ENCODE measurements around the gene BECN2. TPM values are rescaled to one million over a fixed set of nuclear protein-coding genes. Genes with fewer than 3 reads are reported as not detected.

The BECN2 gene
- total and polyA plus RNA-seq, 7 donors: not detected

GRCh38 chr1:241939798-241940197 lies 17.8 kb upstream of the BECN2 start:
- no peaks in the 10 kb centered on the region for H3K36me3 ChIP-seq
- no peak overlapping the region for H3K27ac ChIP-seq
- TF ChIP-seq EP300 (IDR thresholded peaks at IDR 0.05): no peak
- TF ChIP-seq CTCF (IDR thresholded peaks at IDR 0.05): no peak
- no peak for TF ChIP-seq POLR2A (IDR thresholded peaks at IDR 0.05)
- TF ChIP-seq POLR2AphosphoS5 (IDR thresholded peaks at IDR 0.05): no peak
- intact Hi-C loops (cut with DNase I): no loop called here
- no peaks in the 10 kb centered on the region for H3K9me3 ChIP-seq
- no peaks in the 10 kb centered on the region for H3K4me1 ChIP-seq
- no peak for DNase-seq
- H3K27me3 ChIP-seq: no peaks in the 10 kb centered on the region
- H3K4me3 ChIP-seq: no peak overlapping the region
- WGBS, 2 donors: 70 to 73% methylated on average over 1 of the region's 1 CpG

DNA sequence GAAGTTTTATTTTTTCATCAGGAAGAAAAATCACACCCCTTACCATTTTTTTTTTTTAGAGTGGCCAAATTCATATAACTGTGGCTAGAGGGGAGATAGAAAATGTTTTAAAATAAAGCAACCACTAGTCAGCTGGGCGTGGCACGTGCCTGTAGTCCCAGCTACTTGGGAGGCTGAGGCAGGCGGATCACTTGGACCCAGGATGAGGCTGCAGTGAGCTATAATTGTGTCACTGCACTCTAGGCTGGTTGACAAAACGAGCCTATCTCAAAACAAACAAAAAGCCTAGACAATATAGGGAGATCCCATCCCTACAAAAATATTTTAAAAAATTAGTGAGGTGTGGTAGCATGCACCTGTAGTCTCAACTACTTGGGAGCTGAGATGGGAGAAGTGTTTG lies 14.8 kb upstream of the BECN2 start:
- TF ChIP-seq CTCF (IDR thresholded peaks at IDR 0.05) (no peak), POLR2AphosphoS5 (IDR thresholded peaks at IDR 0.05) (no peak), EP300 (IDR thresholded peaks at IDR 0.05) (no peak), POLR2A (IDR thresholded peaks at IDR 0.05) (no peak)
- H3K9me3 ChIP-seq: no peaks in the 10 kb centered on the region
- WGBS, 2 donors: 73 to 85% methylated on average over 4 of the region's 4 CpGs
- no peak overlapping the region for H3K27ac ChIP-seq
- intact Hi-C loops (cut with DNase I): no loop called here
- no peaks in the 10 kb centered on the region for H3K4me1 ChIP-seq
- H3K27me3 ChIP-seq: no peaks in the 10 kb centered on the region
- DNase-seq: no peak
- no peak overlapping the region for H3K4me3 ChIP-seq
- no peaks in the 10 kb centered on the region for H3K36me3 ChIP-seq

DNA sequence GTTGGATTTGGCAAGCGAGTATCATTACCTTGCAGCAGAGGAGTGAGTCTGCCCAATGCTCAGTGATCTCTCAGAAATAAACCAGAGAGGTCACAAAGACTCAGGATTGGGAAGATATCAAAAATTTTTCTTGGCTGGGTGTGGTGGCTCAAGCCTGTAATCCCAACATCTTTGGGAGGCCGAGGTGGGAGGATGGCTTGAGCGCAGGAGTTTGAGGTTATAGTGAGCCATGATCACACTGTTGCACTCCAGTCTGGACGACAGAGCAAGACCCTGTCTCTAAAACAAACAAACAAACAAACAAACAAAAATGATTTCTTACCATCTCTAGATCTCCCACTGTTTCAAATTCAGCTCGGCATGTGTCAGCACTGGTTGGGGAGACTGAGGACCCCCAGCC lies 13.3 kb upstream of the BECN2 start:
- Histone ChIP-seq H3K9me3 (no peaks in the 10 kb centered on the region), H3K27ac (no peak overlapping the region), H3K36me3 (no peaks in the 10 kb centered on the region), H3K27me3 (no peaks in the 10 kb centered on the region), H3K4me3 (no peak overlapping the region), H3K4me1 (no peaks in the 10 kb centered on the region)
- no peak for DNase-seq
- no peak for TF ChIP-seq CTCF (IDR thresholded peaks at IDR 0.05)
- TF ChIP-seq POLR2AphosphoS5 (IDR thresholded peaks at IDR 0.05): no peak
- no peak for TF ChIP-seq EP300 (IDR thresholded peaks at IDR 0.05)
- no peak for TF ChIP-seq POLR2A (IDR thresholded peaks at IDR 0.05)
- 74 to 85% methylated on average over 5 of the region's 5 CpGs for WGBS, 2 donors
- intact Hi-C loops (cut with DNase I): no loop called here

DNA sequence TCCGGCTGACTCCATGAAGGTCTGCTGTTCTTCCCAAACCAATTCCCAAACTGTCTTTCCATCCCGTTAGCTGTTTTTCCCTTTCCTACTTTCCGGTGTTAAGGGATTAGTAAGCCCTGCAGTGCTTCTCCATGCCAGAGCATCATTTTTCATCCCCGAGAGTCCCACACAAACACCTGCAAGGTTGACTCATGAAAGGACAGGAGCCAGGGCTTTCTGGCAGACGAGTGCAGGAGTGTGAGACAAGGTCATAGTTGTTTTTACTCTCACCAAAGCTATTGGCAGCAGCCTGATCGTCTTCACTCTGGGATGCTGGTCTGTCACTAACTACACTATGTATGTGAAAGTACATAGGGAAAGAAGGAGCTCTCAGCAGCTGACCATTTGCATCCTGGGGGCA lies 10.2 kb upstream of the BECN2 start:
- TF ChIP-seq POLR2AphosphoS5 (IDR thresholded peaks at IDR 0.05) (no peak), CTCF (IDR thresholded peaks at IDR 0.05) (no peak), EP300 (IDR thresholded peaks at IDR 0.05) (no peak), POLR2A (IDR thresholded peaks at IDR 0.05) (no peak)
- WGBS, 2 donors: 73 to 78% methylated on average over 6 of the region's 6 CpGs
- DNase-seq: no peak

DNA sequence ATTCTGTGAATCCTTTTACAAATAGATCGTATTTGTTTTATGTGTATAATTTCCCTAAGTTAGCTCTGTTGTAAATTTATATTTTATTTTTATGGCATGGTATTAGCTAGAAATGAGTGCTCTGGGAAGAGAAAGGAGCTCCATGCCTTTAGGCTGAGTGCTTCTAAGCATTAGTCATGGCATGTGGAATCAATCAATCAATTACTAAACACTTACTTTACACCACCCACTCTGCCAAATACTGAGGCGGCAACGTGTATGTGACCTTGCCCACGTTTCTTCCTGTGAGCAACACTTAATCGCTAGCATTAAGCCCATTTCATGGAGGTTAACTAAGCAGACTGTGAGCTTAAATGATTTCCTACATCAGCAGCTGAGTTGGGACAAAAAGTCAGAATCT lies 7.2 kb upstream of the BECN2 start:
- TF ChIP-seq EP300 (IDR thresholded peaks at IDR 0.05) (no peak), POLR2AphosphoS5 (IDR thresholded peaks at IDR 0.05) (no peak), POLR2A (IDR thresholded peaks at IDR 0.05) (no peak), CTCF (IDR thresholded peaks at IDR 0.05) (no peak)
- Histone ChIP-seq H3K4me1 (no peaks in the 10 kb centered on the region), H3K9me3 (no peaks in the 10 kb centered on the region), H3K4me3 (no peak overlapping the region), H3K27ac (no peak overlapping the region), H3K36me3 (no peaks in the 10 kb centered on the region), H3K27me3 (no peaks in the 10 kb centered on the region)
- intact Hi-C loops (cut with DNase I): no loop called here
- no peak for DNase-seq
- 74 to 78% methylated on average over 5 of the region's 5 CpGs for WGBS, 2 donors

More for the DNA sequence above, 10.2 kb upstream of the BECN2 start:
- intact Hi-C loops (cut with DNase I): no loop called here
- Histone ChIP-seq H3K36me3 (no peaks in the 10 kb centered on the region), H3K27ac (no peak overlapping the region), H3K4me3 (no peak overlapping the region), H3K4me1 (no peaks in the 10 kb centered on the region), H3K27me3 (no peaks in the 10 kb centered on the region), H3K9me3 (no peaks in the 10 kb centered on the region)
